Right atrium auricular region (tissue), 2 donors: ENCODE results near the gene CDCA5. TPM values are rescaled to one million over a fixed set of nuclear protein-coding genes. Genes with fewer than 3 reads are reported as not detected.

Experiments
- DNase-seq: peaks from one replicate; pipeline ENCODE4 v3.0.0-alpha.2; 2019; ENCODE audit warnings: low spot score
- H3K27ac ChIP-seq, 2 donors: fragments of 200-600 bp; sonication (generic); 1 replicate in 1 of 2; 2 replicates in 1 of 2; pipeline ENCODE4 v1.5.1; 2016 to 2019
- H3K27me3 ChIP-seq, 2 donors: fragments of 200-600 bp; sonication (generic); one replicate each; pipeline versions ENCODE4 v1.5.1 to v1.6.0; 2017 to 2019
- H3K36me3 ChIP-seq: fragments of 200-600 bp; sonication (generic); one replicate; pipeline ENCODE4 v1.5.1; 2016
- H3K4me1 ChIP-seq, 2 donors: fragments of 200-600 bp; sonication (generic); one replicate each; pipeline versions ENCODE4 v1.5.1 to v1.6.0; 2017 to 2019
- H3K4me3 ChIP-seq, 2 donors: fragments of 200-600 bp; sonication (generic); 1 replicate in 1 of 2; 2 replicates in 1 of 2; pipeline ENCODE4 v1.5.1; 2017 to 2019; ENCODE audit warnings: mild to moderate bottlenecking in 1 of 2, moderate library complexity in 1 of 2
- H3K9me3 ChIP-seq, 2 donors: fragments of 200-600 bp; sonication (generic); one replicate each; pipeline ENCODE4 v1.5.1; 2019
- CTCF ChIP-seq, 2 donors: fragments of 200-600 bp; sonication (generic); IDR thresholded peaks; one replicate each; pipeline ENCODE4 v1.5.1; 2019; ENCODE audit warnings: antibody characterized with exemption in 2 of 2
- microRNA-seq, 2 donors: library from miRNA; unstranded; fragments of <30 nt; microRNA quantifications; one replicate each; pipeline ENCODE4, GENCODE V29; 2016 to 2017; ENCODE audit warnings: borderline number of aligned reads in 2 of 2, borderline replicate concordance in 1 of 2
- total RNA-seq, 2 donors: library from RNA; depleted of rRNA; stranded (reverse); fragments of >200 nt; gene quantifications; one replicate each; pipeline ENCODE4 v1.1.0, GENCODE V29; 2016

Gene CDCA5
- total RNA-seq, 2 donors from 2014 or later, result 0.16 to 0.52 TPM

GRCh38 chr11:65040520-65040846 is 43.4 kb downstream of the CDCA5 start:
- H3K27ac ChIP-seq, result peak overlapping the region; percentile 87 to 89
- no peak for TF ChIP-seq CTCF (IDR thresholded peaks at IDR 0.05)
- no peaks in the 10 kb centered on the region for H3K27me3 ChIP-seq
- no peaks in the 10 kb centered on the region for H3K9me3 ChIP-seq
- H3K4me3 ChIP-seq, result peak overlapping the region; percentile 70 to 74
- peaks cover 0 to 38% of the 10 kb centered on the region in 2 donors for H3K4me1 ChIP-seq
- DNase-seq, result no peak
- H3K36me3 ChIP-seq, result peaks cover 26% of the 10 kb centered on the region

- DNase-seq, result no peak
- Histone ChIP-seq H3K9me3 (no peaks in the 10 kb centered on the region), H3K4me3 (no peak overlapping the region), H3K27ac (no peak overlapping the region), H3K36me3 (peaks cover 58% of the 10 kb centered on the region), H3K27me3 (no peaks in the 10 kb centered on the region), H3K4me1 (peaks cover 0 to 15% of the 10 kb centered on the region in 2 donors)
- no peak for TF ChIP-seq CTCF (IDR thresholded peaks at IDR 0.05)
These were observed 46.9 kb downstream of the CDCA5 start for GRCh38 chr11:65036931-65037330.

- no peak for DNase-seq
- no peak for TF ChIP-seq CTCF (IDR thresholded peaks at IDR 0.05)
These were observed 48.3 kb downstream of the CDCA5 start for GRCh38 chr11:65035579-65035978.

GRCh38 chr11:65034423-65034822 is 49.4 kb downstream of the CDCA5 start:
- H3K4me1 ChIP-seq, result peaks cover 0 to 6% of the 10 kb centered on the region in 2 donors
- no peak for DNase-seq
- peaks cover 54% of the 10 kb centered on the region for H3K36me3 ChIP-seq
- H3K27ac ChIP-seq, result no peak overlapping the region
- no peaks in the 10 kb centered on the region for H3K27me3 ChIP-seq
- no peak overlapping the region for H3K4me3 ChIP-seq
- H3K9me3 ChIP-seq, result no peaks in the 10 kb centered on the region
- no peak for TF ChIP-seq CTCF (IDR thresholded peaks at IDR 0.05)

More at GRCh38 chr11:65035579-65035978, 48.3 kb downstream of the CDCA5 start:
- no peak overlapping the region for H3K27ac ChIP-seq
- peaks cover 58% of the 10 kb centered on the region for H3K36me3 ChIP-seq
- no peaks in the 10 kb centered on the region for H3K27me3 ChIP-seq
- no peak overlapping the region for H3K4me3 ChIP-seq
- no peaks in the 10 kb centered on the region for H3K9me3 ChIP-seq
- H3K4me1 ChIP-seq, result peaks cover 0 to 11% of the 10 kb centered on the region in 2 donors

GRCh38 chr11:65032216-65032615 is 51.6 kb downstream of the CDCA5 start:
- H3K27ac ChIP-seq, result no peak overlapping the region
- TF ChIP-seq CTCF (IDR thresholded peaks at IDR 0.05), result no peak
- H3K4me3 ChIP-seq, result no peak overlapping the region
- DNase-seq, result no peak
- no peaks in the 10 kb centered on the region for H3K9me3 ChIP-seq
- no peaks in the 10 kb centered on the region for H3K27me3 ChIP-seq
- H3K4me1 ChIP-seq, result peaks cover 0 to 17% of the 10 kb centered on the region in 2 donors
- peaks cover 41% of the 10 kb centered on the region for H3K36me3 ChIP-seq

Small RNA genes lying within 50 kb of the gene (microRNA-seq; reads per million reads assigned to microRNA genes)
- gene MIR6751, result 0 to 0.71 reads per million in 2 donors

Other genes with a start within 250 kb of the CDCA5 start
- gene CDC42BPG, start 239.4 kb downstream of the CDCA5 start, total RNA-seq, result 1 to 10 TPM in 1 of 2 donors, under 1 TPM in 1; 0.33 to 1.0 TPM
- gene EHD1, start 205.4 kb downstream of the CDCA5 start, total RNA-seq, result 10 to 100 TPM; 29.5 to 34.1 TPM
- 10 to 100 TPM; 16.0 to 24.1 TPM for gene ATG2A, start 166.8 kb downstream of the CDCA5 start, total RNA-seq
- 10 to 100 TPM; 21.5 to 23.0 TPM for gene PPP2R5B, start 159.4 kb downstream of the CDCA5 start, total RNA-seq
- not detected for gene GPHA2, start 148.1 kb downstream of the CDCA5 start, total RNA-seq
- not detected for gene MAJIN, start 111.9 kb downstream of the CDCA5 start, total RNA-seq
- gene BATF2, start 87.1 kb downstream of the CDCA5 start, total RNA-seq, result 1 to 10 TPM; 1.1 to 1.6 TPM
- 100 to 1,000 TPM; 155 to 207 TPM for gene ARL2, start 69.9 kb downstream of the CDCA5 start, total RNA-seq
- 10 to 100 TPM; 19.4 to 21.8 TPM for gene SNX15, start 56.6 kb downstream of the CDCA5 start, total RNA-seq
- 1 to 10 TPM; 5.4 to 6.8 TPM for gene SAC3D1, start 42.8 kb downstream of the CDCA5 start, total RNA-seq
- gene NAALADL1, start 25.5 kb downstream of the CDCA5 start, total RNA-seq, result 10 to 100 TPM in 1 of 2 donors, 1 to 10 TPM in 1; 6.0 to 18.9 TPM
- gene ZFPL1, start 182 bp upstream of the CDCA5 start, total RNA-seq, result 10 to 100 TPM; 26.7 to 38.4 TPM
- gene VPS51, start 12.2 kb upstream of the CDCA5 start, total RNA-seq, result 100 to 1,000 TPM in 1 of 2 donors, 10 to 100 TPM in 1; 98.5 to 147 TPM
- gene TM7SF2, start 27.8 kb upstream of the CDCA5 start, total RNA-seq, result 100 to 1,000 TPM; 134 to 199 TPM
- 10 to 100 TPM in 1 of 2 donors, 1 to 10 TPM in 1; 8.7 to 12.0 TPM for gene ZNHIT2, start 33.7 kb upstream of the CDCA5 start, total RNA-seq
- 100 to 1,000 TPM; 361 to 585 TPM for gene FAU, start 38.1 kb upstream of the CDCA5 start, total RNA-seq
- 10 to 100 TPM; 38.8 to 47.8 TPM for gene MRPL49, start 38.3 kb upstream of the CDCA5 start, total RNA-seq
- 10 to 100 TPM; 29.1 to 52.0 TPM for gene SYVN1, start 50.5 kb upstream of the CDCA5 start, total RNA-seq
- gene SPDYC, start 86.2 kb upstream of the CDCA5 start, total RNA-seq, result not detected
- gene CAPN1, start 97.9 kb upstream of the CDCA5 start, total RNA-seq, result 10 to 100 TPM; 89.9 to 93.0 TPM
- 10 to 100 TPM in 1 of 2 donors, 1 to 10 TPM in 1; 4.5 to 12.4 TPM for gene POLA2, start 177.9 kb upstream of the CDCA5 start, total RNA-seq
- 10 to 100 TPM; 14.4 to 31.0 TPM for gene CDC42EP2, start 230.8 kb upstream of the CDCA5 start, total RNA-seq
- gene DPF2, start 249.8 kb upstream of the CDCA5 start, total RNA-seq, result 10 to 100 TPM; 46.3 TPM